ENCODE data around the gene SNX11.

The SNX11 gene

DNA sequence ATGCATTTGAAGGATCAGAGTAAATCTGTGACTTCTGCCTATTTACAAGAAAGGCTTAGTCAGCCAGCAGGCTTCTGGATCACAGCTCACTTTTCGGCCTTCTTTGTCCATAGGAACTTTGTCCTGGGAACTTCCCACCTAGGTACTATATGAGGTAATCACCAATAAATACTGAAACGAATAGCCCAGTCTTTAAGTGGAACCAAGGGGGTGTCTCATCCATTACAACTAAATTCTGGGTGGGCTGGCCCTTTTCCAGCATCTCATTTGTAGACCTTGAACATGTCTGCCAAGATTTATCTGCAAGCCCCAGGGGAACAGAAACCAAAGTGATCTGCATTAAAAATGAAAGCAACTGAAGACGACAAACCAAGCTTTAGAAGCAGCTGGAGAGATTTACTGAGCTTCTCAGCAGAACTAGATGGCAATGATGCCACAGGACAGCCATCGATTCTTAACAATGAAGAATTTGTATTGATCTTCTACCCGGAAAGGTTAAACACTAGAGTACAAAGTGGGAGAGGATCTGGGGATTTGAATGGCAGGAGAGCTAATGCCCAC, 55.5 kb downstream of the SNX11 start:
- DNase-seq = no peak

GRCh38 chr17:48163809-48164208, 56.2 kb downstream of the SNX11 start:
- DNase-seq = no peak

GRCh38 chr17:48169926-48170325, 62.4 kb downstream of the SNX11 start:
- DNase-seq = no peak
